SK-N-SH (cell line): ENCODE results near the gene MYO10. TPM values are rescaled to one million over a fixed set of nuclear protein-coding genes. Genes with fewer than 3 reads are reported as not detected.

ENCODE experiments used
- CTCF ChIA-PET: fragments of 300-600, 350-600 bp; formaldehyde crosslinking; extraction: SDS; loops from one replicate; lab custom pipeline; 2021; lab: Yijun Ruan, JAX
- POLR2A ChIA-PET: fragments of 350-600 bp; sonication (Branson Sonifier 250); formaldehyde crosslinking; extraction: SDS; loops from one replicate; lab custom pipeline; 2020; ENCODE audit warnings: antibody characterized with exemption, inconsistent platforms; lab: Yijun Ruan, JAX
- DNase-seq: peaks from one replicate; pipeline ENCODE4 v3.0.0; 2012
- H2AFZ ChIP-seq: fragments of 200-600 bp; sonication (generic); 2 replicates; pipeline ENCODE4 v1.8.1; 2016; ENCODE audit warnings: antibody characterized with exemption, mild to moderate bottlenecking, low read depth
- H3F3A ChIP-seq: fragments of 200-600 bp; sonication (generic); replicated peaks from 2 replicates; pipeline ENCODE3; 2016; ENCODE audit warnings: antibody characterized with exemption, mild to moderate bottlenecking; ENCODE audit not compliant: insufficient read depth
- H3K27ac ChIP-seq, 2 experiments: fragments of 200-500 bp in 1 of 2; fragments of 200-600 bp in 1 of 2; sonication (Bioruptor generic) in 1 of 2; sonication (generic), shearing (Covaris generic) in 1 of 2; 2 replicates each; pipeline versions ENCODE4 v1.5.1 to v1.6.1; 2014 to 2016; ENCODE audit warnings: low read depth in 2 of 2, inconsistent platforms in 1 of 2, low read length in 1 of 2, mild to moderate bottlenecking in 1 of 2, mixed read lengths in 1 of 2
- H3K27me3 ChIP-seq: fragments of 200-600 bp; sonication (generic), shearing (Covaris generic); 2 replicates; pipeline ENCODE4 v1.6.1; 2016; ENCODE audit warnings: mixed run types; ENCODE audit not compliant: insufficient read depth
- H3K36me3 ChIP-seq, 2 experiments: fragments of 200-500 bp in 1 of 2; fragments of 200-600 bp in 1 of 2; sonication (Bioruptor generic) in 1 of 2; sonication (generic) in 1 of 2; replicated peaks in 1 of 2; 2 replicates each; pipeline versions ENCODE3 to v1.5.1; 2014 to 2016; ENCODE audit warnings: low read length in 1 of 2, mild to moderate bottlenecking in 1 of 2; ENCODE audit not compliant: insufficient read depth in 2 of 2, control insufficient read depth in 1 of 2
- H3K4me1 ChIP-seq, 2 experiments: fragments of 200-500 bp in 1 of 2; fragments of 200-600 bp in 1 of 2; sonication (Bioruptor generic) in 1 of 2; sonication (generic), shearing (Covaris generic) in 1 of 2; 2 replicates each; pipeline versions ENCODE4 v1.5.1 to v1.6.1; 2014 to 2016; ENCODE audit warnings: low read depth in 1 of 2, low read length in 1 of 2, mixed run types in 1 of 2; ENCODE audit not compliant: insufficient read depth in 2 of 2, control insufficient read depth in 1 of 2
- H3K4me2 ChIP-seq: fragments of 200-600 bp; sonication (generic), shearing (Covaris generic); 2 replicates; pipeline ENCODE4 v1.6.1; 2017; ENCODE audit warnings: mixed run types
- H3K4me3 ChIP-seq, 2 experiments: fragments of 200-500 bp in 1 of 2; fragments of 200-600 bp in 1 of 2; sonication (Bioruptor generic) in 1 of 2; sonication (generic), shearing (Covaris generic) in 1 of 2; 2 replicates each; pipeline versions ENCODE4 v1.5.1 to v1.8.1; 2014 to 2016; ENCODE audit warnings: low read depth in 2 of 2, inconsistent platforms in 1 of 2, low read length in 1 of 2, mild to moderate bottlenecking in 1 of 2, mixed read lengths in 1 of 2, moderate library complexity in 1 of 2
- H3K79me2 ChIP-seq: fragments of 200-600 bp; sonication (generic); 2 replicates; pipeline ENCODE4 v1.8.1; 2017; ENCODE audit warnings: mild to moderate bottlenecking; ENCODE audit not compliant: insufficient read depth
- H3K9ac ChIP-seq: fragments of 200-600 bp; sonication (generic); 2 replicates; pipeline ENCODE4 v1.6.1; 2017; ENCODE audit warnings: mixed run types
- H3K9me2 ChIP-seq: fragments of 200-600 bp; sonication (generic); 2 replicates; pipeline ENCODE4 v1.6.1; 2017; ENCODE audit warnings: mixed run types
- H3K9me3 ChIP-seq: fragments of 200-600 bp; sonication (generic); 2 replicates; pipeline ENCODE4 v1.6.1; 2017; ENCODE audit warnings: mixed run types, mild to moderate bottlenecking, moderate library complexity
- H4K20me1 ChIP-seq: fragments of 200-600 bp; sonication (generic); 2 replicates; pipeline ENCODE4 v1.6.1; 2017; ENCODE audit warnings: mild to moderate bottlenecking, mixed run types; ENCODE audit not compliant: insufficient read depth
- CHD2 ChIP-seq: fragments of 150-350 bp; IDR thresholded peaks from 2 replicates; pipeline ENCODE4 v1.6.1; 2018; ENCODE audit warnings: low read length; ENCODE audit not compliant: partially characterized antibody
- CTCF ChIP-seq: fragments of 200-600 bp; sonication (generic); IDR thresholded peaks from 2 replicates; pipeline ENCODE4 v1.6.1; 2017; ENCODE audit warnings: antibody characterized with exemption, mild to moderate bottlenecking, moderate library complexity
- ELF1 ChIP-seq: IDR thresholded peaks from 2 replicates; pipeline ENCODE4 v1.4.0; 2012
- EP300 ChIP-seq, 2 experiments: IDR thresholded peaks; 2 replicates each; pipeline versions ENCODE4 v1.4.0 to v1.6.1; 2012; ENCODE audit warnings: borderline replicate concordance in 1 of 2, low read depth in 1 of 2, low read length in 1 of 2
- GABPA ChIP-seq: IDR thresholded peaks from 2 replicates; pipeline ENCODE4 v1.4.0; 2012; ENCODE audit warnings: low read depth, mild to moderate bottlenecking
- MEF2A ChIP-seq: IDR thresholded peaks from 2 replicates; pipeline ENCODE4 v1.4.0; 2012; ENCODE audit warnings: low read depth, borderline replicate concordance
- POLR2AphosphoS5 ChIP-seq: IDR thresholded peaks from 2 replicates; pipeline ENCODE4 v1.6.1; 2012; ENCODE audit warnings: low read depth, low read length
- RCOR1 ChIP-seq: fragments of 150-350 bp; IDR thresholded peaks from 2 replicates; pipeline ENCODE4 v1.6.1; 2017; ENCODE audit warnings: antibody characterized with exemption, low read length
- REST ChIP-seq: IDR thresholded peaks from 2 replicates; pipeline ENCODE4 v1.6.1; 2012; ENCODE audit warnings: mild to moderate bottlenecking, low read depth, low read length, moderate library complexity
- RFX5 ChIP-seq: IDR thresholded peaks from 2 replicates; pipeline ENCODE4 v1.6.1; 2012; ENCODE audit warnings: mild to moderate bottlenecking, improper control_type of control experiment, low read length
- RXRA ChIP-seq: IDR thresholded peaks from 2 replicates; pipeline ENCODE4 v1.4.0; 2012; ENCODE audit warnings: low read depth, mild to moderate bottlenecking, borderline replicate concordance
- SMC3 ChIP-seq: IDR thresholded peaks from 2 replicates; pipeline ENCODE4 v1.6.1; 2012; ENCODE audit warnings: low read depth, low read length, improper control_type of control experiment
- TCF12 ChIP-seq: IDR thresholded peaks from 2 replicates; pipeline ENCODE4 v1.4.0; 2012
- TEAD4 ChIP-seq: IDR thresholded peaks from 2 replicates; pipeline ENCODE4 v1.4.0; 2012; ENCODE audit warnings: mild to moderate bottlenecking, borderline replicate concordance; ENCODE audit not compliant: insufficient read depth
- ZBTB33 ChIP-seq: IDR thresholded peaks from 2 replicates; pipeline ENCODE4 v1.4.0; 2012; ENCODE audit warnings: low read depth, borderline replicate concordance
- WGBS: methylation state at CpG from one replicate; pipeline ENCODE4 v1.1.6; 2017; ENCODE audit warnings: low lambda C conversion rate; 5-methylcytosine and 5-hydroxymethylcytosine counted together
- polyA plus RNA-seq, 3 experiments: library from polyadenylated mRNA; depleted of rRNA; stranded (reverse); fragments of >200 nt; gene quantifications; 2 replicates each; pipeline ENCODE4 v1.2.3, GENCODE V29; 2012

The MYO10 gene
- polyA plus RNA-seq, 1 of the 3 experiments (the other 2 are of a cell fraction), result 8.1 TPM

GRCh38 chr5:16902846-16903245, 33.2 kb downstream of the MYO10 start:
- no peak overlapping the region for H3K9ac ChIP-seq
- no peak overlapping the region for H3K27ac ChIP-seq
- no peak overlapping the region for H2AFZ ChIP-seq
- H3K9me3 ChIP-seq, result no peaks in the 10 kb centered on the region
- H4K20me1 ChIP-seq, result peaks cover 100% of the 10 kb centered on the region
- CTCF ChIA-PET, result interaction anchor here (0.8 kb wide), 1 partner anchor 15 kb away, joined by 3 read pairs; no protein-coding TSS in a partner anchor
- H3K9me2 ChIP-seq, result no peaks in the 10 kb centered on the region
- WGBS, result 85% methylated on average over 9 of the region's 9 CpGs
- no peak for DNase-seq
- POLR2A ChIA-PET, result no interaction called here
- peaks cover 0 to 28% of the 10 kb centered on the region in 2 experiments; a peak in 1 of 4 replicates for H3K4me1 ChIP-seq
- H3F3A ChIP-seq, result no peaks in the 10 kb centered on the region
- peaks cover 0 to 2% of the 10 kb centered on the region in 2 experiments for H3K36me3 ChIP-seq
- H3K27me3 ChIP-seq, result no peaks in the 10 kb centered on the region
- H3K4me2 ChIP-seq, result no peak overlapping the region
- no peak overlapping the region for H3K4me3 ChIP-seq
- H3K79me2 ChIP-seq, result peaks cover 100% of the 10 kb centered on the region
- no peak for TF ChIP-seq CHD2
- TF ChIP-seq RXRA, result no peak
- no peak for TF ChIP-seq ZBTB33
- TF ChIP-seq TEAD4, result no peak
- TF ChIP-seq POLR2AphosphoS5, result no peak

GRCh38 chr5:16901021-16901644, 35.0 kb downstream of the MYO10 start:
- TF ChIP-seq ELF1, result no peak
- Histone ChIP-seq H3K9me3 (no peaks in the 10 kb centered on the region), H3F3A (peaks cover 6% of the 10 kb centered on the region), H3K4me3 (no peak overlapping the region), H3K4me1 (peaks cover 0 to 44% of the 10 kb centered on the region in 2 experiments; a peak in 1 of 4 replicates), H3K4me2 (no peak overlapping the region), H4K20me1 (peaks cover 100% of the 10 kb centered on the region), H3K9ac (no peak overlapping the region), H3K79me2 (peaks cover 100% of the 10 kb centered on the region), H3K36me3 (no peaks in the 10 kb centered on the region), H3K27ac (no peak overlapping the region), H2AFZ (no peak overlapping the region), H3K9me2 (no peaks in the 10 kb centered on the region), H3K27me3 (no peaks in the 10 kb centered on the region)
- DNase-seq, result no peak
- POLR2A ChIA-PET, result no interaction called here
- 92% methylated on average over 13 of the region's 13 CpGs for WGBS
- CTCF ChIA-PET, result interaction anchor here (1.0 kb wide), 1 partner anchor 231 kb away, joined by 3 read pairs; no protein-coding TSS in a partner anchor

GRCh38 chr5:16899171-16899570, 36.9 kb downstream of the MYO10 start:
- 69% methylated on average over 12 of the region's 12 CpGs for WGBS
- no peaks in the 10 kb centered on the region for H3K9me3 ChIP-seq
- H4K20me1 ChIP-seq, result peaks cover 100% of the 10 kb centered on the region
- H3K4me3 ChIP-seq, result no peak overlapping the region
- H3K9ac ChIP-seq, result no peak overlapping the region
- H3K4me2 ChIP-seq, result no peak overlapping the region
- ChIA-PET POLR2A (no interaction called here), CTCF (no interaction called here)
- peaks cover under 1 to 59% of the 10 kb centered on the region in 2 experiments; a peak in 3 of 4 replicates for H3K4me1 ChIP-seq
- no peaks in the 10 kb centered on the region for H3K27me3 ChIP-seq
- no peaks in the 10 kb centered on the region for H3K36me3 ChIP-seq
- DNase-seq, result no peak
- no peak overlapping the region for H3K27ac ChIP-seq
- H3F3A ChIP-seq, result peaks cover 10% of the 10 kb centered on the region
- no peaks in the 10 kb centered on the region for H3K9me2 ChIP-seq
- peaks cover 100% of the 10 kb centered on the region for H3K79me2 ChIP-seq
- H2AFZ ChIP-seq, result no peak overlapping the region
- TF ChIP-seq TCF12 (no peak), TEAD4 (no peak), MEF2A (no peak), CTCF (no peak), EP300 (IDR thresholded peaks at IDR 0.05; ENCODE audit: borderline replicate concordance in 1 of 2, low read depth in 1 of 2, low read length in 1 of 2) (no peak), ELF1 (no peak), SMC3 (no peak), GABPA (no peak), RFX5 (no peak), RCOR1 (no peak), REST (no peak)
